Measurements from ENCODE around the gene BLOC1S2.
"Not testable (repeated sequence)": the region's sequence is repeated elsewhere in the genome, so short reads cannot be mapped to it uniquely, and the experiment has no call there.

The BLOC1S2 gene

GRCh38 chr10:100318207-100318606, 31.7 kb upstream of the BLOC1S2 start:
- H3K9ac ChIP-seq (ENCODE audit: low read depth, low read length) = no peak overlapping the region
- H3K36me3 ChIP-seq (ENCODE audit: insufficient read depth, low read length) = no peaks in the 10 kb centered on the region
- no peak overlapping the region for H3K4me2 ChIP-seq (ENCODE audit: low read length)
- peaks cover 51% of the 10 kb centered on the region for H3K27me3 ChIP-seq (ENCODE audit: control insufficient read depth, insufficient read depth, low read length)
- no peaks in the 10 kb centered on the region for H3K4me1 ChIP-seq (ENCODE audit: control insufficient read depth, insufficient read depth, low read length)
- H3K9me3 ChIP-seq (replicated peaks; ENCODE audit: low read length) = no peaks in the 10 kb centered on the region
- H3K4me3 ChIP-seq (ENCODE audit: low read length) = no peak overlapping the region

- Histone ChIP-seq H3K27me3 (ENCODE audit: control insufficient read depth, insufficient read depth, low read length) (peaks cover 70% of the 10 kb centered on the region), H3K4me2 (ENCODE audit: low read length) (no peak overlapping the region), H3K4me1 (ENCODE audit: control insufficient read depth, insufficient read depth, low read length) (no peaks in the 10 kb centered on the region), H3K36me3 (ENCODE audit: insufficient read depth, low read length) (no peaks in the 10 kb centered on the region), H3K4me3 (ENCODE audit: low read length) (no peak overlapping the region), H3K9me3 (replicated peaks; ENCODE audit: low read length) (no peaks in the 10 kb centered on the region), H3K9ac (ENCODE audit: low read depth, low read length) (no peak overlapping the region)
Observed at GRCh38 chr10:100315615-100316014, 29.1 kb upstream of the BLOC1S2 start.

- no peaks in the 10 kb centered on the region for H3K36me3 ChIP-seq (ENCODE audit: insufficient read depth, low read length)
- no peaks in the 10 kb centered on the region for H3K9me3 ChIP-seq (replicated peaks; ENCODE audit: low read length)
- H3K27me3 ChIP-seq (ENCODE audit: control insufficient read depth, insufficient read depth, low read length) = peaks cover 72% of the 10 kb centered on the region
- H3K4me2 ChIP-seq (ENCODE audit: low read length) = no peak overlapping the region
- no peak overlapping the region for H3K9ac ChIP-seq (ENCODE audit: low read depth, low read length)
- peaks cover 5% of the 10 kb centered on the region for H3K4me1 ChIP-seq (ENCODE audit: control insufficient read depth, insufficient read depth, low read length)
- H3K4me3 ChIP-seq (ENCODE audit: low read length) = no peak overlapping the region
Observed at GRCh38 chr10:100311298-100311697, 24.8 kb upstream of the BLOC1S2 start.

GRCh38 chr10:100307684-100308083, 21.2 kb upstream of the BLOC1S2 start:
- Histone ChIP-seq H3K4me2 (ENCODE audit: low read length) (no peak overlapping the region), H3K9me3 (replicated peaks; ENCODE audit: low read length) (no peaks in the 10 kb centered on the region), H3K27me3 (ENCODE audit: control insufficient read depth, insufficient read depth, low read length) (peaks cover 76% of the 10 kb centered on the region), H3K36me3 (ENCODE audit: insufficient read depth, low read length) (no peaks in the 10 kb centered on the region), H3K4me3 (ENCODE audit: low read length) (no peak overlapping the region), H3K4me1 (ENCODE audit: control insufficient read depth, insufficient read depth, low read length) (peaks cover 5% of the 10 kb centered on the region), H3K9ac (ENCODE audit: low read depth, low read length) (no peak overlapping the region)

GRCh38 chr10:100306861-100307260, 20.4 kb upstream of the BLOC1S2 start:
- Histone ChIP-seq H3K4me3 (ENCODE audit: low read length) (no peak overlapping the region), H3K9ac (ENCODE audit: low read depth, low read length) (no peak overlapping the region), H3K4me1 (ENCODE audit: control insufficient read depth, insufficient read depth, low read length) (peaks cover 5% of the 10 kb centered on the region), H3K4me2 (ENCODE audit: low read length) (no peak overlapping the region), H3K36me3 (ENCODE audit: insufficient read depth, low read length) (no peaks in the 10 kb centered on the region), H3K9me3 (replicated peaks; ENCODE audit: low read length) (no peaks in the 10 kb centered on the region), H3K27me3 (ENCODE audit: control insufficient read depth, insufficient read depth, low read length) (peaks cover 71% of the 10 kb centered on the region)

GRCh38 chr10:100304414-100304813, 17.9 kb upstream of the BLOC1S2 start:
- no peaks in the 10 kb centered on the region for H3K36me3 ChIP-seq (ENCODE audit: insufficient read depth, low read length)
- H3K4me2 ChIP-seq (ENCODE audit: low read length) = no peak overlapping the region
- H3K27me3 ChIP-seq (ENCODE audit: control insufficient read depth, insufficient read depth, low read length) = peaks cover 60% of the 10 kb centered on the region
- no peaks in the 10 kb centered on the region for H3K9me3 ChIP-seq (replicated peaks; ENCODE audit: low read length)
- H3K4me3 ChIP-seq (ENCODE audit: low read length) = no peak overlapping the region
- H3K9ac ChIP-seq (ENCODE audit: low read depth, low read length) = no peak overlapping the region
- peaks cover 5% of the 10 kb centered on the region for H3K4me1 ChIP-seq (ENCODE audit: control insufficient read depth, insufficient read depth, low read length)

- no peaks in the 10 kb centered on the region for H3K9me3 ChIP-seq (replicated peaks; ENCODE audit: low read length)
- peaks cover 5% of the 10 kb centered on the region for H3K4me1 ChIP-seq (ENCODE audit: control insufficient read depth, insufficient read depth, low read length)
- no peak overlapping the region for H3K4me3 ChIP-seq (ENCODE audit: low read length)
- H3K36me3 ChIP-seq (ENCODE audit: insufficient read depth, low read length) = no peaks in the 10 kb centered on the region
- no peak overlapping the region for H3K4me2 ChIP-seq (ENCODE audit: low read length)
- no peak overlapping the region for H3K9ac ChIP-seq (ENCODE audit: low read depth, low read length)
- H3K27me3 ChIP-seq (ENCODE audit: control insufficient read depth, insufficient read depth, low read length) = peaks cover 60% of the 10 kb centered on the region
Observed at GRCh38 chr10:100303724-100304319, 17.3 kb upstream of the BLOC1S2 start.

- H3K9ac ChIP-seq (ENCODE audit: low read depth, low read length); H3K4me3 ChIP-seq (ENCODE audit: low read length); H3K4me2 ChIP-seq (ENCODE audit: low read length); H3K4me1 ChIP-seq (ENCODE audit: control insufficient read depth, insufficient read depth, low read length); H3K36me3 ChIP-seq (ENCODE audit: insufficient read depth, low read length); H3K9me3 ChIP-seq (replicated peaks; ENCODE audit: low read length): not testable (repeated sequence)
- peaks cover 69% of the 10 kb centered on the region for H3K27me3 ChIP-seq (ENCODE audit: control insufficient read depth, insufficient read depth, low read length)
Observed at GRCh38 chr10:100301123-100301522, 14.6 kb upstream of the BLOC1S2 start.

- Histone ChIP-seq H3K4me2 (ENCODE audit: low read length) (no peak overlapping the region), H3K27me3 (ENCODE audit: control insufficient read depth, insufficient read depth, low read length) (peaks cover 58% of the 10 kb centered on the region), H3K4me1 (ENCODE audit: control insufficient read depth, insufficient read depth, low read length) (no peaks in the 10 kb centered on the region), H3K9ac (ENCODE audit: low read depth, low read length) (no peak overlapping the region), H3K9me3 (replicated peaks; ENCODE audit: low read length) (no peaks in the 10 kb centered on the region), H3K4me3 (ENCODE audit: low read length) (no peak overlapping the region), H3K36me3 (ENCODE audit: insufficient read depth, low read length) (no peaks in the 10 kb centered on the region)
Observed at GRCh38 chr10:100297242-100297641, 10.8 kb upstream of the BLOC1S2 start.

- H3K36me3 ChIP-seq (ENCODE audit: insufficient read depth, low read length) = no peaks in the 10 kb centered on the region
- H3K4me1 ChIP-seq (ENCODE audit: control insufficient read depth, insufficient read depth, low read length) = no peaks in the 10 kb centered on the region
- no peak overlapping the region for H3K4me2 ChIP-seq (ENCODE audit: low read length)
- peaks cover 52% of the 10 kb centered on the region for H3K27me3 ChIP-seq (ENCODE audit: control insufficient read depth, insufficient read depth, low read length)
- H3K9me3 ChIP-seq (replicated peaks; ENCODE audit: low read length) = no peaks in the 10 kb centered on the region
- no peak overlapping the region for H3K4me3 ChIP-seq (ENCODE audit: low read length)
- no peak overlapping the region for H3K9ac ChIP-seq (ENCODE audit: low read depth, low read length)
Observed at GRCh38 chr10:100293066-100293465, 6.6 kb upstream of the BLOC1S2 start.

- H3K9me3 ChIP-seq (replicated peaks; ENCODE audit: low read length); H3K4me3 ChIP-seq (ENCODE audit: low read length); H3K36me3 ChIP-seq (ENCODE audit: insufficient read depth, low read length); H3K4me1 ChIP-seq (ENCODE audit: control insufficient read depth, insufficient read depth, low read length); H3K4me2 ChIP-seq (ENCODE audit: low read length); H3K9ac ChIP-seq (ENCODE audit: low read depth, low read length): not testable (repeated sequence)
- H3K27me3 ChIP-seq (ENCODE audit: control insufficient read depth, insufficient read depth, low read length) = peaks cover 44% of the 10 kb centered on the region
Observed at GRCh38 chr10:100292300-100292699, 5.8 kb upstream of the BLOC1S2 start.

- Histone ChIP-seq H3K4me1 (ENCODE audit: control insufficient read depth, insufficient read depth, low read length) (peaks cover 6% of the 10 kb centered on the region), H3K27me3 (ENCODE audit: control insufficient read depth, insufficient read depth, low read length) (peaks cover 35% of the 10 kb centered on the region), H3K9me3 (replicated peaks; ENCODE audit: low read length) (no peaks in the 10 kb centered on the region), H3K4me3 (ENCODE audit: low read length) (no peak overlapping the region), H3K36me3 (ENCODE audit: insufficient read depth, low read length) (no peaks in the 10 kb centered on the region), H3K4me2 (ENCODE audit: low read length) (no peak overlapping the region), H3K9ac (ENCODE audit: low read depth, low read length) (no peak overlapping the region)
Observed at GRCh38 chr10:100291356-100291755, 4.9 kb upstream of the BLOC1S2 start.

All from skeletal muscle satellite cell (primary cell).